ENCODE results near the gene DOCK3.
"Not testable (repeated sequence)": the region's sequence is repeated elsewhere in the genome, so short reads cannot be mapped to it uniquely, and the experiment has no call there.

DOCK3 gene

GRCh38 chr3:50811893-50812292 lies 137.2 kb downstream of the DOCK3 start:
- no peak for DNase-seq

DNA sequence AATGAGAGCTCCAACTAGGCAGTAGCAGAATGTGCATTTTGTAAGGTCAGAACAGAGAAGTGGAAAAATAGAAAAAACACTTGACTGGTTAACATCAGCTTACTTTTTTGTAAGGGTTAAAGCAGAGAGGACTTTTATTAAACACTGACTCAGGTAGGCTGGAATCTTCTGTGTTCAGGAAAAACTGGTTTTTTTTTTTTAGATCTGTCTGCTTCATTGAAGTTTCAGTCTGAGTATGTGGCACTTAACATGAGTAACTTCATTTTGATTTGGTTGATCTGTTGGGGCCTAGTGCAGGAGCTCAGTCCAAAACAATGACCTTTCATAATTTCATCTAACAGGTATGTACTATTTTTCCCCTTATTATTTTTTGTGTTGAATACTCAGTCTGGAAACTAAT lies 141.1 kb downstream of the DOCK3 start:
- DNase-seq: no peak

DNA sequence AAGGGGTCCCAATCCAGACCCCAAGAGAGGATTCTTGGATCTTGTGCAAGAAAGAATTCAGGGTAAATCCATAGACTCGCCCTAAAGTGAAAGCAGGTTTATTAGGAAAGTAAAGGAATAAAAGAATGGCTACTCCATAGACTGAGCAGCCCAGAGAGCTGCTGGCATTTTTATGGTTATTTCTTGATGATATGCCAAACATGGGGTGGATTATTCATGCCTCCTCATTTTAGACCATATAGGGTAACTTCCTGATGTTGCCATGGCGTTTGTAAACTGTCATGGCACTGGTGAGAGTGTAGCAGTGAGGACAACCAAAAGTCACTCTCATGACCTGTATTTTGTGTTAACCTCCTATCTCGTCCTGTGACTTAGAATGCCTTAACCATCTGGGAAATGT lies 142.2 kb downstream of the DOCK3 start:
- no peak for DNase-seq

GRCh38 chr3:50817756-50818529 lies 143.2 kb downstream of the DOCK3 start:
- DNase-seq: no peak

- no peak for DNase-seq
These were observed 145.2 kb downstream of the DOCK3 start for GRCh38 chr3:50819882-50820281.

DNA sequence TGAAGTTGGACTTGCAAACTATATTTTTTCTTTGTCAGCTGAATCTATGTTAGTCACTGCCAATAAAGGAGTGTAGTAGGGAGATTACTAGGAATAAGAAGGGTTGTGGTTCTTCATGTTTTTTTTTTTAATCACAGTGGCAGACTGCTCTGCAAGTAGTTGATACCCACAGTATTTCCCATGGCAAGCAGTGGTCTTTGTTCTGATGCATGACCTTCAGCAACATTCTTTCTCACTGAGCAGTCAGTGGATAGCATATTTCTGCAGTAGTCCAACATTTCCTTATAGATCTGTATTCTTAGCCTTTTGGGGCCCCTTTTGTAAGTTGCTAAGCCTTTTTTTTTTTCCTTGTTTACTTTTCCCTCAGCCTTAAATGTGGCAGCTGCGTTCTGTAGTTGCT lies 151.1 kb downstream of the DOCK3 start:
- no peak for DNase-seq

- no peak for DNase-seq
These were observed 155.7 kb downstream of the DOCK3 start for GRCh38 chr3:50830451-50830850.

GRCh38 chr3:50831009-50831408 lies 156.3 kb downstream of the DOCK3 start:
- not testable (repeated sequence) for DNase-seq

DNA sequence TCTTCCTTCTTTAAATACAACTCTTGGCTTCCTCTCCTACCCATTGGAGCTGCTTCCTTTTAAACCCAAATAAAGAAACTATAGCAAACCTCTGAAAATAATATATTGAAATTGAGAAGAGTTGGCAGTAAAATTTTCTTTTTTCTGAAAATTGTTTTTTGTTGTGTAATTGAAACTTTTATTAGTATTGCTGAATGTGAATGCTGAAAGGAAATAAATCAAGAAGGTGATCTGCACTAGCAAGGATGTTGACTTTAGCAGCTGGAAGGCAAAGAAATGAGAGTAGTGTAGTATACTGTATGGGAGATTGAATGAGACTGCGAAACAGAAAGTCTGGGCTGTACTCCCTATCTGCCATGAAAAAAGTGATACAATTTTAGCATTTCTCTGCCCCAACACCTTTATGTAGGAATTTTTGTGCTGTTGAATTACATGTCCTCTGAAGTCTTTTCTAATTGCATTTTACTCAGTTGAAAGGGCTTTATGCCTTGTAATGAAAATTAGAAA lies 166.3 kb downstream of the DOCK3 start:
- DNase-seq: no peak

- no peak for DNase-seq
These were observed 173.6 kb downstream of the DOCK3 start for GRCh38 chr3:50848308-50848707.

DNA sequence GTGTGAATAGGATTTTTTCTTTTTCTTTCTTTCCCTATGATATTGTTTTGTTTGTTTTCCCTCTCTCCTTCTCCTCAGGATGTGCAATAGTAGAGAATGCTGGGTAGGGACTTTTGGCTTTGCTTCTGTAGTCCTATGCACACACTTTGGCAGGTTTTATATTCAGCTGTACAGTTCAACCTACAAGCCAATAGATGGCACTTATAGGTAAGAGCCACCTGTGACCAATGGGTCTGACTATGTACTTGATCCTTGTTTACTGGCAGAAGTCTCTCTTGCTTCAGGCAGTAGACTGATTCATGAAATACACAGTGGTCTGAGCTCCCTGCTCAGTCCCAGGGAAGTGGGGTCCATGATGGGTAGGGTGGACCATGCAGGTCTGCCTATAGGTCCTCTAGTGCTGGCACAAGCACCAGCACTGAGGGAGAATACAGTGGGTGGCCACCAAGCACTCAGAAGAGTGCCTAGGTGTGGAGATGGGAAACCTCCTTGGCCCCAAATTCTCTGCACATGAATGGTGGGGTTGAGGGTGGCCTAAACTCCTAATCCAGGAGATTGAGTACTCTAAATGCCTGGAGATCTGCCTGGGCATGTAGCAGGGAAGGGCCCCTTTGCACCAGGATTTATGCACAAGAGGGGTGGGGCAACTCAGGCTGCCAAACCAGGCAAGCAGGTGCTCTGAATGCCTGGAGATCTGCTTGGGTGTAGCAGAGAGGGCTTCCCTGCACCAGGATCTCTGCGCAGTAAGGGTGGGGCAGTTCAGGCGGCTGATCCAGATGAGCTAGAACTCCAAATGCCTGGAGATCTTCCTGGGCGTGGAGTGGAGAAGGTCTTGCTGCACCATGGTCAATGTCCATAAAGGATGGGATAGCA lies 176.1 kb downstream of the DOCK3 start:
- no peak for DNase-seq

DNA sequence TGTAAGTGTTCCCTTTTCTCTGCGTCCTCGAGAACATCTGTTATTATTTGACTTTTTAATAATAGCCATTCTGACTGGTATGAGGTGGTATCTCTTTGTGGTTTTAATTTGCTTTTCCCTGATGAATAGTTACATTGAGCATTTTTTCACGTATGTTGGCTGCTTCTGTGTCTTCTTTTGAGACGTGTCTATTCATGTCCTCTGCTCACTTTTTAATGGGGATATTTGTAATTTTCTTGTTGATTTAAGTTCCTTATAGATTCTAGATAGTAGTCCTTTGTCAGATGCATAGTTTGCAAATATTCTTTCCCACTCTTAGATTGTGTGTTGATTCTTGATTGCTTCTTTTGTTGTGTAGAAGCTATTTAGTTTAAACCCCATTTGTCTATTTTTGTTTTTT lies 179.2 kb downstream of the DOCK3 start:
- no peak for DNase-seq

DNA sequence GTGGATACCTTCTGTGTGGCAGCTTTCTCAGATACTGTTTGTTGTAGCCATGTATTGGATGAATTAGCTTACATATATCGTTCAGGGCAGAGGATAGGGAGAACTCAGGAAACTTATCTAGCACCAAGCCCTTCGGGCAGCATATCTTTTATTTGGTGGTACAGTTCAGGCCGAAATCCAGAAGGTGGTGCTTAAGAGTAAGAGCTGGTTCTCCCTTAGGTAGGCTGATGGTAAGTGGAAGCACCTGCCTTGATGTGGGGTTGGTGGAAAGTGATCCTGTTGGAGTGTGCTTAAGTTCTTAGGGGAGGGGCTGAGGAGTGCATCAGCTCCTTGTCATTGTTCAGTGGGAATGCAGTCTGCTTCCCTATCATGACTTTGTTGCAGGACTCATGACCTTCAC lies 187.5 kb downstream of the DOCK3 start:
- DNase-seq: no peak

- DNase-seq: no peak
These were observed 198.8 kb downstream of the DOCK3 start for GRCh38 chr3:50873376-50874157.

DNA sequence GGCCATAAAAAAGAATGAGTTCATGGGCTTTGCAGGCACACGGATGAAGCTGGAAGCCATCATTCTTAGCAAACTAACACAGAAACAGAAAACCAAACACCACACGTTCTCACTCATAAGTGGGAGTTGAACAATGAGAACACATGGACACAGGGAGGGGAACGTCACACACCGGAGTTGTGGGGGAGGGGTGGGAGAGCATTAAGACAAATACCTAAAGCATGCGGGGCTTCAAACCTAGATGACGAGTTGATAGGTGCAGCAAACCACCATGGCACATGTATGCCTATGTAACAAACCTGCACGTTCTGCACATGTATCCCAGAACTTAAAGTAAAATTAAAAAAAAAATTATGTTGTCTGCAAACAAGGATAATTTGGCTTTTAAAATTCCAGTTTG lies 200.1 kb downstream of the DOCK3 start:
- DNase-seq: not testable (repeated sequence)

DNA sequence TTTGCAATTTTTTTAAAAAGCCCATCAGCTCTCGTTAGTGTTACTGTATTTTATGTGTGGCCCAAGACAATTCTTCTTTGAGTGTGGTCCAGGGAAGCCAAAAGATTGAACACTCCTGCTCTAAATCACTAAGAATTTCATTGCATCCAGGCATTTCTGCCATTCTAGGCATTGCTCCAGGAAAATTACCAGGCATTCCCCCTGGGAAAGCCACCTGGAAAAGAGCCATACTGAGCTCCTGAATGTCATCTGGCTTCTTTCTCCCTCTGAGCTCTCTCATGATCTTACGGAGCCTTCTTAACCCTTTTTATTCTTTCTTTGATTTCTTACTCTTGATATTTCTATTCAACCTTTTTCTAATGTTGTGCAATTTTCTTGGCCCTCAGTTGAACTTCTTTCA lies 202.2 kb downstream of the DOCK3 start:
- DNase-seq: peak; percentile 48

DNA sequence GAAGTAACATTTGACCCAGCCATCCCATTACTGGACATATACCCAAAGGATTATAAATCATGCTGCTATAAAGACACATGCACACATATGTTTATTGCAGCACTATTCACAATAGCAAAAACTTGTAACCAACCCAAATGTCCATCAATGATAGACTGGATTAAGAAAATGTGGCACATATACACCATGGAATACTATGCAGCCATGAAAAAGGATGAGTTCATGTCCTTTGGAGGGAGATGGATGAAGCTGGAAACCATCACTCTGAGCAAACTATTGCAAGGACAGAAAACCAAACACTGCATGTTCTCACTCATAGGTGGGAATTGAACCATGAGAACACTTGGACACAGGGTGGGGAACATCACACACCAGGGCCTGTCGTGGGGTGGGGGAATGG lies 208.0 kb downstream of the DOCK3 start:
- DNase-seq: not testable (repeated sequence)

DNA sequence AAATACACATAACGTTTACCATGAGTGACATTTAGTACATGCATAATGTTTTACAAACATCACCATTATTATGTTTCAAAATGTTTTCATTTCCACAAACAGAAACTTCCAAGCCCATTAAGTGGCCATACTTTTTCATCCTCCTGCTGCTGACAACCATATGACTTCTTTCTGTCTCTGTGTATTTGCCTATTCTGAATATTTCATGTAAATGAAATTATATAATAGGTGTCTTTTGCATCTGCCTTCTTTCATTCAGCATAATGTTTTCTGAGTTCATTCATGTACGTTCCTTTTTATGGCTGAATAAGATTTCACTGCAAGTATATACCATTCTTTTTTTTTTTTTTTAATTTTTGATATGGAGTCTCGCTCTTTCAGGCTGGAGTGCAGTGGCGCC lies 209.0 kb downstream of the DOCK3 start:
- DNase-seq: no peak

GRCh38 chr3:50885070-50885850 lies 210.5 kb downstream of the DOCK3 start:
- no peak for DNase-seq

DNA sequence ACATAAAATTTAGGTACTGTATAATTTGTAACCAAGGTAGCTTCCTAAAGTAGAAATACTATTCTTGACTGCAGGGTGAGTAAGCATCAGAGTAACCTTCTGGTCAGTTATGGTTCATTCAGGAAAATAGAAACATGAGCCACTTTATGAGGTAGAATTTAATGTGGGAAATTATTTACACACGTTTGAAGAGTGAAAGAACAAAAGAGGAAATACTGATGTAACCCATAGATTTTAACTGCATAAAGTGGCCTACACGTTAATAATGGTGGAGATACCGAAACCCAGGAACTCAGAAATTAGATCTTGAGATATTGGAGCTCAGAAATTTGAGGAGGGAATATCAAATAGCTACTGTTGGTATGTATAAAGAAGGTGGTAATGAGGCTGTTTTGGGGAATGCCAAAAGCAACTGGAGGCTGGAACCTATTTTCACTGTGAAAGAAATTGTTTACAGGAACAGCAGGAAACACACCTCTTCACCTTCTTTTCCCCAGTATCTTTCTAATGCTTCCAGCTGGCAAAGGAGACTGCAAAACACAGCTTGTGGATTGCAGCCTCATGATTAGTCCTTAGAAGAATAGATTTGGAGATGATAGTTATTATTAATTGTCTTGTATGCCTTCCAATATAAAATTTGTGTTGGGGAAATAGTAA lies 216.1 kb downstream of the DOCK3 start:
- DNase-seq: no peak

DNA sequence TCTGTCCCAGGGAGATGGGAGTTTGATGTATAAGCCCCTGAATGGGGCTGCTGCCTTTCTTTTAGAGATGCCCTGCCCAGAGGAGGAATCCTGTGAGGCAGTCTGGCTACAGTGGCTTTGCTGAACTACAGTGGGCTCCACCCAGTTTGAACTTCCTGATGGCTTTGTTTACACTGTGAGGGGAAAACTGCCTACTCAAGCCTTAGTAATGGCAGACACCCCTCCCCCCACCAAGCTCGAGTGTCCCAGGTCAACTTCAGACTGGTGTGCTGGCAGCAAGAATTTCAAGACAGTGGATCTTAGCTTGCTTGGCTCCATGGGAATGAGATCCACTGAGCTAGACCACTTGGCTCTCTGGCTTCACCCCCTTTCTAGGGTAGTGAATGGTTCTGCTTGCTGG lies 226.4 kb downstream of the DOCK3 start:
- not testable (repeated sequence) for DNase-seq

DNA sequence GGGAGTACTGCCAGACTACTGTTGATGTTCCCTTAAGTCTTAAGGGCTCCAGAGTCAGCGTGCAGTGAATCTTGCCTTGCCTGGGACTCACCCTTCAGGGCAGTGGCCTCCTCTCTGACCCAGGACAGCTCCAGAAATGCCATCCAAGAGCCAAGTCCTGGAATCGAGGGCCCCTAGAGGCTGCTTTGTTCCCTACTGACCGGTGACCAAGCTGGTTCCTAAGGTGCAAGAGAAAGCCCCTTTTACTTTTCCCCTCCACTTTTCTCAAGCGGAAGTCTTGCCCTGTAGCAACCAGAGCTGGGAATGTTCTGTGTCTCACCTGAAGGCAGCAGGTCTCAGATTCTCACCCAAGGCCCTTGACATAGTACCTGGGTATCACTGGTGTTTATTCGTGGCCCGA lies 238.0 kb downstream of the DOCK3 start:
- no peak for DNase-seq

Measured in NCI-H2171 (cell line).